SKM-1 treated with dmso at 0.1 percent for 144 hours (cell line): Measurements from ENCODE around the gene NEUROD2.

Source experiments
- DNase-seq: peaks from one replicate; lab custom pipeline; 2025; ENCODE audit not compliant: unreplicated experiment; lab: John Stamatoyannopoulos, UW

The NEUROD2 gene

DNA sequence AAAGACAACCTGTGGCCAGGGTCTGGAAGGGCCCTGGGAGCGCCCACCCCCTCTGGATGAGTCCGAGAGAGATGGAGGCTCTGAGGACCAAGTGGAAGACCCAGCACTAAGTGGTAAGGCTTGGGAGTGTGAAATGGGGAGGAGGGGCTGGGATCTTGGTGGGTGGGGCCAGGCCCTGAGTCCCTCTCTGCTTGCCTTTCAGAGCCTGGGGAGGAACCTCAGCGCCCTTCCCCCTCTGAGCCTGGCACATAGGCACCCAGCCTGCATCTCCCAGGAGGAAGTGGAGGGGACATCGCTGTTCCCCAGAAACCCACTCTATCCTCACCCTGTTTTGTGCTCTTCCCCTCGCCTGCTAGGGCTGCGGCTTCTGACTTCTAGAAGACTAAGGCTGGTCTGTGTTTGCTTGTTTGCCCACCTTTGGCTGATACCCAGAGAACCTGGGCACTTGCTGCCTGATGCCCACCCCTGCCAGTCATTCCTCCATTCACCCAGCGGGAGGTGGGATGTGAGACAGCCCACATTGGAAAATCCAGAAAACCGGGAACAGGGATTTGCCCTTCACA is 28.0 kb upstream of the NEUROD2 start:
- DNase-seq = no peak

- DNase-seq = peak; percentile 64
These were observed 26.7 kb upstream of the NEUROD2 start for GRCh38 chr17:39634384-39634871.

GRCh38 chr17:39633570-39634183 is 26.0 kb upstream of the NEUROD2 start:
- no peak for DNase-seq

GRCh38 chr17:39632153-39632941 is 24.6 kb upstream of the NEUROD2 start:
- DNase-seq = no peak

DNA sequence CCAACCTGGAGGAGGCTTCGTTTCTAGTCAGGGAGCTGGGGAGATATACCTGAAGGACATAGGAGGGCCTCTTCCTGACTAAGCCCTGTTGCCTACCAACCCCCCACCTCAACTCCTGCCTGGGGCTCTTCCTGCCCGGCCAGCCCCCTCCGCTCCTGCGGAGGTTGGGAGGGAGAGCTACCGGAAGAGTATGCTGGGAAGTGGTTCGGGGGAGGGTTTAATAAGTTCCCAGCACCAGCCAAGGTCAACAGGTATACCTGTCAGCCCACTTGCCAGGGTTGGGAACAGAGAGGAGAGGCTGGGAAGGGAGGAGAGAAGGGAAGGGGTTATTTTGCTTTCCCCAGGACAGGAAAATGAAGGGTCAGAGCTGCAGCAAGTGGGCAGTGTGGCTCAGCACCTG is 23.7 kb upstream of the NEUROD2 start:
- no peak for DNase-seq

- DNase-seq = peak; percentile 77
These were observed 22.2 kb upstream of the NEUROD2 start for GRCh38 chr17:39629898-39630297.

DNA sequence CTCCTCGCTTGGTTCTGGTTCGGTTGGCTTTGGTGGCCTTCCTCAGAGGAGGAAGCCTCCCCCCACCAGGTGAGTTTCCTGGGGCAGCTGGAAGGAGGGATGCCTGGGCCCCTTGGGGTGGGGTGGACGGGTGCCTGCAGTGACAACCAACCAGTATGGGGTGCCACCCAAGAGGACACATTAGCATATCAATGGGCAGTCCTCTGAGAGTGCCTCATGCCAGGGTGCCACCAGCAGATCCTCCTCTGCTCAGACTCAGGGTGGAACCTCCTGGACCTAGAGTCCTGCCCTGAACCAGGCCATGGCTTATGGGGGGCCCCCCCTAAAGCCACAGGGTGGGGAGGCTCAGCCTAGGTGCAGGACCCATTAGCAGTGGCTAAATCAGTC is 21.8 kb upstream of the NEUROD2 start:
- no peak for DNase-seq

DNA sequence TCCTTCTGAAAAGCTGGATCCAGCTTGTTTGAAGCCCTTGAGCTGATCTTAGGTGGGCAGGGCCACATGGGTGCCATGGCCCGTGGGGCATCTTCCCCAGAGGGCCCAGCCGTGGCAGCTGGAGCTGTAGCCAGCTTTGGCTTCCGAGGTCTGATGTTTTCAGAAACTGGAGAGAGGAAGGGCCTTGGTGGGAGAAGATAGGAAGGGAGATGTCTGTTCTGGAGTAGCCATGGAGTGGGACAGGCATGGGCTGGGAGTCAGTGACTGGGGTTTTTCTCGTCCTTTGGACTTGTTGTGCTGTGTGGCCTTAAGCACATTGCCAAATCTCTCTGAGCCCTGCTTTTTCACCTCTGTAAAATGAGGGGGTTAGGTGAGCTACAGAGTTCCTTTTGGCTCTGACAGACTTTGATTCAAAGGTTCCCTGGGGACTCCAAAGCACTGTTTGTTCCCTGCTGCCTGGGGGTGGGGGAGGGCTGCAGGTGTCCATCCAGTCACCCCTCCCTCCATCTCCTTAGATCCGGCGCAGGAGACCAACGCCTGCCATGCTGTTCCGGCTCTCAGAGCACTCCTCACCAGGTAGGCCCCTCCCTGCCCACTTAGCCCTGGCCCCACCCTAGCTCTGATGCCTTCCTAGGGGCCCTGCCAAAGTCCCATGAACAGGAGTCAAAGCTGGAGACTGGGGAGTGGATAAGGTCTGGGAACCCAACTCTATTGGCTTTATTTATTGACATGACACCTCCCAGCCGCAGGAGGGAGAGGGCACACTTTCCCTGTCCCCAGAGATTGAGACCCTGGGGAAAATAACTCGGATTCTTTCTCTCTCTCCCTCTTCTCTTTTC is 21.2 kb upstream of the NEUROD2 start:
- no peak for DNase-seq

DNA sequence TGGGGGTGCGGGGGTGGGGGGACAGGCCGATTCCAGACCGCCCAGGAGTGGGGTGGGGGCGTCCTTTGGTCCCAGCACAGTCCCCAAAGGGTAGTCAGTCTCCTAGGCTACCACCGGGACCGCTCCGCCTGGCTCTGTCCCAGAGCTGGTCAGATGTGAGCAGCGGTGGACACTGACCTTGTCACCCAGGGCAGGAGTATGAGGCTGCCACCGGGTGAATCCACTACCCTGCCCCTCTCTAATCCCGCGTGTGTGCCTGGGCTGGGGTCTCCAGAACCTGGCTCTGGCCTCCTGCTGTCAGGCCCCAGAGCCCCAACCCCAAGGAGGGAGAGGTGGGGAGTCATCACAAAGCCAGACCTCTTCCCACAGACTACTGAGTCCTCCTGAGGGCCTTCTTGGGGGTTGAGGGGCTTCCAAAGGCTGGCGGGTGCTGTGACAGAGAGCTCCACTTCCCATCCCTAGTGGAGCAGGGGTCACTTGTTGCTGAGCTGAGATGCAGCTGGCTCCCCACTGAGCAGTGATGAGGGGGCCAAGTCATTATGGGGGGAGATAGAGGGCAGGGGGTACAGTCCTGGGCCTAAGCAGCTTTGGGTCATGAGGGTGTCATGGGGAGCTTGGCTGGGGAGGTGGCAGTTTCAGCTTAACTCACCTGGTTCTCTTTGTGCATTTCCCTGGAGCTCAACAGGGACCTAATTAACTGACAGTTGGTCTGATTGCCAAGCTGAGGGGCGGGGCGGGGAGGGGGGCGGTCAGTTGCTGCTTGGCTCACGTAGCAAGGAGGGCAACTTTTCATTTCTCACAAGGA is 20.2 kb upstream of the NEUROD2 start:
- no peak for DNase-seq

DNA sequence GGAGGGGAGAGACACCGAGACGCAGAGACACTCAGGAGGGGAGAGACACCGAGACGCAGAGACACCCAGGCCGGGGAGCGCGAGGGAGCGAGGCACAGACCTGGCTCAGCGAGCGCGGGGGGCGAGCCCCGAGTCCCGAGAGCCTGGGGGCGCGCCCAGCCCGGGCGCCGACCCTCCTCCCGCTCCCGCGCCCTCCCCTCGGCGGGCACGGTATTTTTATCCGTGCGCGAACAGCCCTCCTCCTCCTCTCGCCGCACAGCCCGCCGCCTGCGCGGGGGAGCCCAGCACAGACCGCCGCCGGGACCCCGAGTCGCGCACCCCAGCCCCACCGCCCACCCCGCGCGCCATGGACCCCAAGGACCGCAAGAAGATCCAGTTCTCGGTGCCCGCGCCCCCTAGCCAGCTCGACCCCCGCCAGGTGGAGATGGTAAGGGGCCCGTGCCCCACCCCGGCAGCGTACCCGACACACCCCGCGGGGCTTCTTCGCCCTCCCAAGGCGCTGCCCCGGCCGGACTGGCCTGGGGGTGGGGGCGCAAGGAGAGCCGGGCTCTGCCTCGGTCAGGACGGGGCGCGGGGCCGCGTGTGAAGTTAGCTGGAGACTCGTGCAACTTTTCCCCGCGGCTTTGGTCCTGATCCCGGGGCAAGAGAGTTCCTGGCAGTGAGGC is 19.5 kb upstream of the NEUROD2 start:
- DNase-seq = no peak

GRCh38 chr17:39626171-39627046 is 18.7 kb upstream of the NEUROD2 start, which contains the start of gene PPP1R1B:
TSS of gene PPP1R1B (plus strand) at chr17:39626952. CDS start at chr17:39627393, 441 bp downstream.
- DNase-seq = no peak

- no peak for DNase-seq
These were observed 17.6 kb upstream of the NEUROD2 start for GRCh38 chr17:39625198-39625785.

DNA sequence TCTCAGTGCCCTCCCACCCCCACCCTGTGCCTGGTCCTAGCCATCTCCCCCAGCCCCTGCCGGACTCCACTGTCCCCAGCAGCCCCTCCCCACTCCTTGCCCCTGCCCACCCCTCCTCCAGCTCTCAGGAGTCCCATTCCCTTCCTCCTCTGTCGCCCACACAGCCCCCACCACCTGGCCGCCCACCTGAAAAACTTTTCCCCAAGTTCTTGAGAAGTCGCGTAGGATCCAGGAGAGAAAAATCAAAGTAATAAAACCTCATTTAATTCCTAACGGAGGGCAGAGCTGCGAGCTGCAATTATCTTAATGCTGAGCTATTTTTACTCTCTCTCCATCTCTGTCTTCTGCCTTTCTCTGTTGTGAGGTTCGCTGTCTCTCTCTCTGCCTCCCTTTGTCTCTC is 16.6 kb upstream of the NEUROD2 start:
- no peak for DNase-seq

- peak; percentile 70 for DNase-seq
These were observed 15.7 kb upstream of the NEUROD2 start for GRCh38 chr17:39623356-39623950.

GRCh38 chr17:39622380-39623006 is 14.8 kb upstream of the NEUROD2 start:
- no peak for DNase-seq

DNA sequence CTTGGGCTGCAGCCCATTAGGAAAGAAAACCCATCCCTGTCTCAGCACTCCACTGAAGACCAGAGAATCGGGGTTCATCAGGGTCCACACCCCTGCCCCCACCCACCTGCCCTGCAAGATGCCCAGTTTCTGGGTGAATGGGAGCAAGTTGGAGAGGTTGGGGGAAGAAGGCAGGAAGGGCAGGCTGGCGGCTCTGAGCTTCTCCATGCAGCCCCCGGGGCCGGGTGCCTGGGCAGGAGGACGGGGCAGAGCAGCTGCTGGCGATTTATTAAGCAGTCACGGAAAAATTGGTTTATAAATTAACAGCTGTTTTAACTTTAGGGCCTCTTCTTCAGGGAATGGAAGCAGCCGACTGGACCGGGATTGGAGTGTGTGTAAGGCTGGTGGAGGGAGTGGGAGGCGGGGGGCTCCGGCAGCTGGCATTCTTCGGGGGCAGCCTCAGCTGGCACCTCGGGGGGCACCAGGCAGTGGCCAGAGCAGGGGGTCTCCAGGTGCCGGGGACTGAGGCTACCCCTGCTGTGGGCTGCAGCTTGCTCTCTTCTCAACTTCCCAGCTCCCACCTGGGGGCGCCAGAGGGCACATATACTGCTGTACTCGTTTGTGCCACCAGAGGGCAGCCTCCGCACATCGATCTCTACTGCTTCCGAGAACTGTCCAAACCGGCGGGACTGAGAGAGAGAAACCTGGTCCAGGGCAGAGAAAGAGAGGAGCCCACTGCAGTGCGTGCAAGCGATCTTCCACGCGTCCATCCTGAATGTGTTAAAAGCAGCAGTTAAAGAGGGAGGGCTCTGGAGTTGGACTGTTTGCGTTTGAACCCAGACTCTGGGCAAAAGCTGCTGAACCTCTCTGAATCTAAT is 14.0 kb upstream of the NEUROD2 start:
- DNase-seq = peak; percentile 61

DNA sequence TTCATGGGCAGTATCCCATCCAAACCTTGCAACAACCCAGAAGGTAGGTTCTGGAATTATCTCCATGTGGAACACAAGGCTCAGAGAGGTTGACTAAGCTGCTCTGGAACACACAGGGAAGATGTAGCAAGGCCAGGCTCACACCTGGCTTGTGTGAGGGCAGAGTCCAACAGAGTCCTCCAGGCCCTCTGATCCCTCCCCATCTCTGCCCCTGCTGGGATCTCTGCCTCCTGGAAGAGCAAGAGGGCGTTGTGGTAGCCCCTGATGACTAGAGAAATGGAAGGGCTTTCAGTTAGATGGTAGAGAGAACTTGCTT is 12.0 kb upstream of the NEUROD2 start:
- no peak for DNase-seq
